ENCODE data around the gene MYL6.

MYL6 gene

DNA sequence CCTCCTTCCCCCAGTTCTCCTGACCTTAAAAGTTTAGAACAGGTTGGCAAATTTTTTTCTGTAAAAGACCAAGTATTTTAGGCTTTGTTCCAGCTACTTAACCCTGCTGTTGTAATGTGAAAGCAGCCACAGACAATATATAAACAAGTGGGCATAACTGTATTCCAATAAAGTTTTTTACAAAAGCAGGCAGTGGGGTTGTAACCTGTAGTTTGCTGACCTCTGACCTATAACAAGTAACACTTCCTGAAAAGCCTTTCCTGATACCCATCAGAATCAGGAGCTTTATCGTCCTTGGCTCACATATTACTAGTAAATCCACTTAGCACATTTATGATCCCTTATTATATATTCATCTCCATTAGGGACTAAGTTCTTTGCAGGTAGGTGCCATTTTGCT lies 44.2 kb downstream of the MYL6 start:
- Histone ChIP-seq H3K27me3 (ENCODE audit: insufficient read depth, poor library complexity, severe bottlenecking) (no peaks in the 10 kb centered on the region), H3K9me3 (ENCODE audit: severe bottlenecking) (no peaks in the 10 kb centered on the region), H3K36me3 (ENCODE audit: low read depth) (peaks cover 23% of the 10 kb centered on the region), H3K4me3 (ENCODE audit: severe bottlenecking) (no peak overlapping the region), H3K27ac (ENCODE audit: poor library complexity, severe bottlenecking) (no peak overlapping the region), H3K4me1 (ENCODE audit: insufficient read depth, poor library complexity, severe bottlenecking) (no peaks in the 10 kb centered on the region)
- DNase-seq (ENCODE audit: low spot score): no peak
- ATAC-seq (ENCODE audit: low read depth): no peak
- TF ChIP-seq, protein P1, sequence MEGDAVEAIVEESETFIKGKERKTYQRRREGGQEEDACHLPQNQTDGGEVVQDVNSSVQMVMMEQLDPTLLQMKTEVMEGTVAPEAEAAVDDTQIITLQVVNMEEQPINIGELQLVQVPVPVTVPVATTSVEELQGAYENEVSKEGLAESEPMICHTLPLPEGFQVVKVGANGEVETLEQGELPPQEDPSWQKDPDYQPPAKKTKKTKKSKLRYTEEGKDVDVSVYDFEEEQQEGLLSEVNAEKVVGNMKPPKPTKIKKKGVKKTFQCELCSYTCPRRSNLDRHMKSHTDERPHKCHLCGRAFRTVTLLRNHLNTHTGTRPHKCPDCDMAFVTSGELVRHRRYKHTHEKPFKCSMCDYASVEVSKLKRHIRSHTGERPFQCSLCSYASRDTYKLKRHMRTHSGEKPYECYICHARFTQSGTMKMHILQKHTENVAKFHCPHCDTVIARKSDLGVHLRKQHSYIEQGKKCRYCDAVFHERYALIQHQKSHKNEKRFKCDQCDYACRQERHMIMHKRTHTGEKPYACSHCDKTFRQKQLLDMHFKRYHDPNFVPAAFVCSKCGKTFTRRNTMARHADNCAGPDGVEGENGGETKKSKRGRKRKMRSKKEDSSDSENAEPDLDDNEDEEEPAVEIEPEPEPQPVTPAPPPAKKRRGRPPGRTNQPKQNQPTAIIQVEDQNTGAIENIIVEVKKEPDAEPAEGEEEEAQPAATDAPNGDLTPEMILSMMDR (IDR thresholded peaks at IDR 0.05; ENCODE audit: poor library complexity, severe bottlenecking): no peak

DNA sequence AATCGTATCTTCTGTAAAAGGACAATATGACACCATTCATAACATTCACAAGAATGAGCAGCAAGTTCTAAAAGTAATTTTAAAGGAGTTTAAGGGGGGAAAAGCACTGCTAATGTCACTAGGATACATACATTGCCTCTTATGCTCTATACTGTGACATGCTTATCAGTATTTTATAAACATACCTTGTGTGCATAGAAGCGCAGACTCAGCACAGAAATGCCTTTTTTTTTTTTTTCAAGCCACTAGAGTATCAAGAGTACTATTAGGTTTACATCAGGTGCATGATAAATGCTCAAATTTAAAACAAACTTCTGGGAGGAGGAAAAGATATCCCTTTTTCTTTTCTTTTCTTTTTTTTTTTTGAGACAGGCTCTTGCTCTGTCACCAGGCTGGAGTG lies 44.7 kb downstream of the MYL6 start:
- TF ChIP-seq, protein P1 (IDR thresholded peaks at IDR 0.05; ENCODE audit: poor library complexity, severe bottlenecking): no peak
- ATAC-seq (ENCODE audit: low read depth): no peak
- no peak for DNase-seq (ENCODE audit: low spot score)
- Histone ChIP-seq H3K27ac (ENCODE audit: poor library complexity, severe bottlenecking) (no peak overlapping the region), H3K9me3 (ENCODE audit: severe bottlenecking) (no peaks in the 10 kb centered on the region), H3K4me3 (ENCODE audit: severe bottlenecking) (no peak overlapping the region), H3K4me1 (ENCODE audit: insufficient read depth, poor library complexity, severe bottlenecking) (no peaks in the 10 kb centered on the region), H3K36me3 (ENCODE audit: low read depth) (peaks cover 27% of the 10 kb centered on the region), H3K27me3 (ENCODE audit: insufficient read depth, poor library complexity, severe bottlenecking) (no peaks in the 10 kb centered on the region)

DNA sequence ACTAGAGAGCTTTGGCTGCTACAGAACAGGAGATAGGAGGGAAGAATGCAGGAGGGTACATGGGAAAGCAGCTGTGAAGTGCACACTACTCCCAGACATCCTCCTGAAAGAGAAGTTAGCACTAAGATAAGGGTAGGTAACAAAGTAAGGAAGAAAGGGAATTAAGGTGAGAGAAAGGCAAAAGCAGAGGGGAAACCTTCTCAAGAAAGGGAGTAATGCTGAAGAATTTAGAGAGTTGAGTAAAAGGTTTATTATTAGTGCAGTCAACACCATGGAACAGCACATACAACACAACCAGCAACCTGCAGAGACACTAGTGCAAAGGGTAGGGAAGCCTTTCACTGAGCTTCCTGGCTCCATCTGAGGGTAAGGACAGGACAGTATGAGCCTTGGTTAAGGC lies 46.1 kb downstream of the MYL6 start:
- Histone ChIP-seq H3K36me3 (ENCODE audit: low read depth) (peaks cover 41% of the 10 kb centered on the region), H3K4me1 (ENCODE audit: insufficient read depth, poor library complexity, severe bottlenecking) (no peaks in the 10 kb centered on the region), H3K9me3 (ENCODE audit: severe bottlenecking) (no peaks in the 10 kb centered on the region), H3K27me3 (ENCODE audit: insufficient read depth, poor library complexity, severe bottlenecking) (no peaks in the 10 kb centered on the region), H3K27ac (ENCODE audit: poor library complexity, severe bottlenecking) (no peak overlapping the region), H3K4me3 (ENCODE audit: severe bottlenecking) (no peak overlapping the region)
- TF ChIP-seq, protein P1 (IDR thresholded peaks at IDR 0.05; ENCODE audit: poor library complexity, severe bottlenecking): no peak
- ATAC-seq (ENCODE audit: low read depth): no peak
- no peak for DNase-seq (ENCODE audit: low spot score)

DNA sequence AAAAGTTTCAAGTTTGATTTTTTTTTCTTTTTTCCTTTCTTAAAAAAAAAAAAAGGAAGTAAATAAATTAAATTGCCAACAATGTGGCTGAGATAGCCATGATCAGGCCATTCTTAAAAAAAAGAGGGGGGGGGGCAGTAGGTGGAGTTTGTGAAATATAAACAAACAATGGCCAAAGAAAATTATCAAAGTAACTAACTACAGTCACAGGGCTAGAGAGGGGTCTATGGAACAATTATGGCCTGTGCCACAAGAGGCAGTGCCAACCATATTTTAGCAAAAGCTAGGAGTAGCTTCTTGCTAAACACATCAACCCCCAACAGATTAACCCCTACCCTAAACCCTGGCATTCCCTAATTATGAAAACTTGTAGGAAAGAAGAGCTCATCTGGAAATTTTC lies 47.3 kb downstream of the MYL6 start:
- Histone ChIP-seq H3K36me3 (ENCODE audit: low read depth) (peaks cover 52% of the 10 kb centered on the region), H3K27ac (ENCODE audit: poor library complexity, severe bottlenecking) (no peak overlapping the region)
- ATAC-seq (ENCODE audit: low read depth): no peak

DNA sequence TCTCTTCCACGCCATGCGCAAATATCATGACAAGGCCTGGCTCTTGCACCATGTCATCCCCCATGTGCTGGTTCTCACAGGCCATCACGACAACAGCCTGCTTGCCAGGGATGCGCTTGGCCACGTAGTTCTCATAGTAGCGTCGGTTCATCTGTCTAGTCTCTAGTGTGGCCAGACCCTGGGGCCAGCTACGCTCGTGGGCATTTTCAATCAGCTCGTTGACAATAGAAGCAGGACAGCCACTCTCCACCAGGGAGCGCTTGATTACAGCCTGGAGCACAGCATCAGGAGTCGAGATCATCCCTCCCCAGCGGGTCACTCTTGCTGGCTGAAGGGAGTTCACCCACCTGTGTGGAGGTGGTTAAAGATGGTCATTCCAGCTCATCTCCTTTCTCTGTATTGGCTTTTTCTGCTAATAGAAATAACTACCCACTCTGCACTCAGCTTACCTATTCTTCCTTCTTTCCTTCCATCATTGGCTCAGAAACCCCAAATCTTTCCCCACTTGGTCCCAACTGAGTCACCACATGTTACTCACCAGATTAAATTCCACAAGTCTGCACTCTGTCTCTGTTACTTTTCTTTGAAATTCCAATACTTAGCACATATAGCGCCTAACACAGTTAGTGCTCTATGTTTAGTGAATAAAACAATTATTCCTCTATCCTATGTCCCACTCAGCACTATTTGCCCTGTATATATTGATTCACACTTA lies 48.5 kb downstream of the MYL6 start:
- ATAC-seq (ENCODE audit: low read depth): peak; percentile 68
- DNase-seq (ENCODE audit: low spot score): no peak
- TF ChIP-seq, protein P1 (IDR thresholded peaks at IDR 0.05; ENCODE audit: poor library complexity, severe bottlenecking): peak; percentile 54
- Histone ChIP-seq H3K9me3 (ENCODE audit: severe bottlenecking) (no peaks in the 10 kb centered on the region), H3K4me1 (ENCODE audit: insufficient read depth, poor library complexity, severe bottlenecking) (no peaks in the 10 kb centered on the region), H3K27ac (ENCODE audit: poor library complexity, severe bottlenecking) (no peak overlapping the region), H3K27me3 (ENCODE audit: insufficient read depth, poor library complexity, severe bottlenecking) (no peaks in the 10 kb centered on the region), H3K4me3 (ENCODE audit: severe bottlenecking) (no peak overlapping the region), H3K36me3 (ENCODE audit: low read depth) (peaks cover 64% of the 10 kb centered on the region)

More for the DNA sequence above, 47.3 kb downstream of the MYL6 start:
- H3K4me3 ChIP-seq (ENCODE audit: severe bottlenecking): no peak overlapping the region
- H3K4me1 ChIP-seq (ENCODE audit: insufficient read depth, poor library complexity, severe bottlenecking): no peaks in the 10 kb centered on the region
- TF ChIP-seq, protein P1 (IDR thresholded peaks at IDR 0.05; ENCODE audit: poor library complexity, severe bottlenecking): no peak
- no peak for DNase-seq (ENCODE audit: low spot score)
- no peaks in the 10 kb centered on the region for H3K9me3 ChIP-seq (ENCODE audit: severe bottlenecking)
- no peaks in the 10 kb centered on the region for H3K27me3 ChIP-seq (ENCODE audit: insufficient read depth, poor library complexity, severe bottlenecking)

Data from RWPE2 (cell line).